Thoracic aorta endothelial cell (primary cell): ENCODE results near the gene ITK. TPM values are rescaled to one million over a fixed set of nuclear protein-coding genes. Genes with fewer than 3 reads are reported as not detected.

ENCODE experiments used
- total RNA-seq: library from RNA; depleted of rRNA; stranded (reverse); fragments of >200 nt; gene quantifications from 2 replicates; pipeline ENCODE4 v1.2.3, GENCODE V29; 2012

The ITK gene
- not detected in 2 replicates for total RNA-seq

DNA sequence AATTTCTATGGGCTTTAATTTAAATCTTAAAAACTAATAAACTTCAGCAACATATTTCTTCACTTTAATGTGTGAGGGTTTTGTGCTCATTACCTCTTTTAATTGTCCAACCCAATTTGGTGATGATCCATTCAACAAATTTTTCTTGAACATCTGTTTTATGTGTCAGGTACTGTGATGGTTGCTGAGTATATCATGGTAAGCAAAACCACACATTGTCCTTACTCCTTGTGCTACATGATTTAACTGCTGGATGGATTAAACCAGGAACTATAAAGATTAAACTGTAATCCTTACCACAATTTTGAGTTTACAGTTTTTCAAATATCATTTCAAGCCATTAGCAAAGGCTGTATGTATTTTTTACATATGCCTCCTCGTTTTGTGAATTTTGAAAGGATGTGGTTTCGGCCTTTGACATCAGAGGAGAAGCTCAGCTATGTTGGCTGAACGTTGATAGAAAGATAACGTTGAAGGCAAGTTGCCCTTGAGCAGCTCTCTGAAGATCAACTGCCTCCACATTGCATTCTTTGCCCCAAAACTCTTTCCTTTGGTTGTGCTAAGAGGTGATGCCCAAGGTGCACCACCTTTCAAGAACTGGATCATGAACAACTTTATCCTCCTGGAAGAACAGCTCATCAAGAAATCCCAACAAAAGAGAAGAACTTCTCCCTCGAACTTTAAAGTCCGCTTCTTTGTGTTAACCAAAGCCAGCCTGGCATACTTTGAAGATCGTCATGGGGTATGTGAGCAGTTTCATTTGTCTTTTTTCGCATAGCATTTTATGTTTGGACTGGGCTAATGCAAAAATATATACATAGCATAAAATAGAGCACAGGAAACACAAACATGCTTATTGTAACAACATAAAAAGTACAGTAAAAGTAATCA is at the start of gene ITK:
TSS of gene ITK (plus strand) at position 467 of the 891 bp plus-strand sequence. CDS start at position 605, 138 bp downstream.

DNA sequence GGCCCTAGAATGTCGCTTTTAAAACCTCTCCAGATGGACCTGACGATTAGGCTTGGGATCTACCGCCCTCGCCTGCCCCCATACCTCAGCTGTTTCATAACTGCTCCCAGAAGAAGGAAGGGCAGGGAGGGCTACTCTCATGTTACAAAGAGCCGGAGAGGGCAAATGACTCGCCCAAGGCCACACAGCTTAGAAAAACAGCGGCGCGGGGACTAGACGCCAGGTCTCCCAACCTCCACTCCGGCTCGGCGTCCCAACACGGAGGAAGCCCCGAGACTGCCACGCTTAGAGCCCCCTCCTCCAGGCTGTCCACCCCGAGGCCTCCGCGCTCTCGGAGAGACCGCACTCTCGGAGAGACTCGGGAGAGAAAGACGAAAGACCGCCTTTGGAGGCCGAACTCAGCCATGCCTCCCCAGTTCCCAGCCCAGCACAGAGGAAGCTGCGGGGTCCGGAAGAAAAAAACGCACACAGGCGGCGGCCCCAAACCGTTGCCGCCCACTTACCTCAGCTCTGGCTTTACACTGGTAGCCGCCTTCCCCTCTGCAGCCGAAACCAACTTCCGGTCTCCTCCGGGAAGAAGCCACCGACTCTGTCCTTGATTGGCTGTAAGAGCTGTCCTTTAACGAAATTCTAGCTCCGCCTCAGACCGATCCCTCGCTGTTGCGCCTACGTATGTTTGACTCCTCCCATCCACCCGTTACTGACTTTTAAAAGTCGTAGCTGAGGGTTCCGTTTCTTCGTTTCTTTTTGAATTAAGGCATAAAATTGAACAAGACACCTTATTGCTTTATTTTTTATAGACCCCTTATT is 38.1 kb upstream of the ITK start, which contains the start of gene MED7:
TSS of gene MED7 (minus strand) at position 549 of the 810 bp plus-strand sequence. CDS start 3,434 bp downstream, outside the sequence.

DNA sequence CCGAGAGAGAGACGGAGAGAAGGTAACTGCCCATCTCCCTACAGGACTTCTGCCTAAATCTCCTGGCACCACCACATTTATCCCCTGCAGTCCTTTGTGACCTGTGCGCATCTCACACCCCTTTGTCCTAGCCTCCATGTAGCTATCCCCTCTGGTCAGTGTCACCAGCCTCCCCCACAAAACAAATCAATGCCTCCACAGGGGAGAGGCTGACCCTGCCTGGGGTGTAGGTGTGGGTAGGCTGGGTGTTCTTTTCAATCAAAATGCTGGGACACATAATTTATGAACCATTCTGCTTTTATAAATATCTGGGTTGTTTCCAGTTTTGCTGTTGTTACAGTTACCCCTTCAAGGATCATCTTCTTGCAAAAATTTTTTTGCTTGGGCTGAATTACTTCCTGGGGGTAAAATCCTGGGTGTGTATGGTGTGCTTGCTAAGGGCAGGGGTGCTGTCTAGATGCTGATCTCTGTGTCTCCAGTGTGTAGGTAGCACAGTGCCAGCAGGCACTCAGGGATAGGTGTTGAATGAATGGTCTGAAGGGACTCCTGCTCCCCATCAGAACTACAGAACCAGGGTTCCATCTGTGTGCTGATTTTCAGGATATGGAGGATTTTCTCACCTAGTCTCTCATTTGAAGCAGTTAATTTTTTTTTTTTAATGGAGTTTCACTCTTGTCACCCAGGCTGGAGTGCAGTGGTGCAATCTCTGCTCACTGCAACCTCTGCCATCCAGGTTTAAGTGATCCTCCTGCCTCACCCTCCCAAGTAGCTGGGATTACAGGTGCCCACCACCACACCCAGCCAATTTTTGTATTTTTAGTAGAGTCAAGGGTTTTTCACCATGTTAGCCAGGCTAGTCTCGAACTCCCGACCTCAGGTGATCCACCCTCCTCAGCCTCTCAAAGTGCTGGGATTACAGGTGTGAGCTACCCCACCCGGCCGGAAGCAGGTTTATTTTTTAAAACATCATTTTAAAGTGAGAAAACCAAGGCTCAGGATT is 14.1 kb upstream of the ITK start, which contains the start of gene GARIN3:
TSS of gene GARIN3 (minus strand) at position 51 of the 1,000 bp plus-strand sequence. CDS start 96 bp downstream, outside the sequence.

DNA sequence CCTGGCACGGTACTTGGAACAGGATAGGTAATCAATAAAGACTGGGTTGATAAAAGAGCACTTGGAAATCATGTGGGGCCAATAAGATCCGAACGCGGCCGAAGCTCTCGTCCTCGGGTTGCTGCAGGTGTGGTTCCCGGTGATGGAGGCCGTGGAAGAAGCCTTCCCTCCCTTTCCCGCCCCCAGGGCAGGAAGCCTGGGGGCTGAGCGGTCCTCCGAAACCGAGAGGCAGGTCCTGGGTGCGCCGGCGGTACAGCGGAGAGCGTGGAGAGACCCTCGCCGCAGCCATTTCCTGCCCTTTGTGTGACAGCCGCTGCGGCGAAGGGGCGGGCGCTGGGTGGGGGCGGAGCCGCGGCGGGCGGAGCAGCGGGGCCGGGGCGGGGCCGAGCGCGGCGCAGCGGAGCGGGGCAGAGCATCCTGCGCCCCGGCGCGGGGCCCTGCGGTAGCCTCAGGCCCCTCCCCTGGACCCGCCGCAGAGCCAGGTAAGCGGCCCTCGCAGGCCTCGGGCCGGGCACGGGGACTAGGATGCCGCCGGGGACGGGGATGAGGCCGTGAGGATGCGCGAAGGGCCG is 85.2 kb downstream of the ITK start, which contains the start of gene CYFIP2:
TSS of gene CYFIP2 (plus strand) at position 410 of the 572 bp plus-strand sequence. CDS start 19,239 bp downstream, outside the sequence.

Other genes starting within 250 kb of the ITK start
- gene TIMD4, start 217.6 kb upstream of the ITK start, total RNA-seq: not detected in 2 replicates
- not detected in 2 replicates for gene HAVCR1, start 121.7 kb upstream of the ITK start, total RNA-seq
- under 0.01 and 0.07 TPM in 2 replicates for gene HAVCR2, start 71.8 kb upstream of the ITK start, total RNA-seq
- 11.8 and 12.1 TPM in 2 replicates for gene MED7, start 38.0 kb upstream of the ITK start, total RNA-seq
- gene GARIN3, start 14.6 kb upstream of the ITK start, total RNA-seq: not detected in 2 replicates
- gene CYFIP2, start 85.3 kb downstream of the ITK start, total RNA-seq: 29.0 and 34.7 TPM in 2 replicates